HEK293 (cell line): ENCODE measurements around the gene CDC42BPA.

Experiments
- CTCF ChIA-PET: fragments of 350-600 bp; formaldehyde crosslinking; extraction: SDS; loops from one replicate; lab custom pipeline; 2021; ENCODE audit warnings: antibody characterized with exemption; lab: Yijun Ruan, JAX
- POLR2A ChIA-PET: fragments of 300-600 bp; formaldehyde crosslinking; extraction: SDS; loops from one replicate; lab custom pipeline; 2020; ENCODE audit warnings: antibody characterized with exemption, inconsistent platforms; lab: Yijun Ruan, JAX
- H3K27ac ChIP-seq: fragments of 200-500 bp; sonication (Bioruptor generic); 2 replicates; pipeline ENCODE4 v1.5.1; 2014; ENCODE audit warnings: low read depth, low read length, control low read depth, inconsistent platforms; ENCODE audit errors: extremely low read depth
- H3K36me3 ChIP-seq, 2 experiments: fragments of 200-500 bp in 1 of 2; sonication (Bioruptor generic) in 1 of 2; 1 replicate in 1 of 2; 2 replicates in 1 of 2; pipeline ENCODE4 v1.5.1; 2014 to 2017; ENCODE audit warnings: inconsistent platforms in 2 of 2, low read length in 2 of 2; ENCODE audit not compliant: control insufficient read depth in 2 of 2, insufficient read depth in 1 of 2
- H3K4me1 ChIP-seq: fragments of 200-500 bp; sonication (Bioruptor generic); 2 replicates; pipeline ENCODE4 v1.5.1; 2014; ENCODE audit warnings: mild to moderate bottlenecking, low read length, inconsistent platforms; ENCODE audit not compliant: control insufficient read depth, insufficient read depth
- H3K4me3 ChIP-seq: 2 replicates; pipeline ENCODE4 v1.5.1; 2011; ENCODE audit warnings: low read depth, mild to moderate bottlenecking, control low read depth, low read length, moderate library complexity
- H3K9me3 ChIP-seq: fragments of 200-500 bp; sonication (Bioruptor generic); 2 replicates; pipeline ENCODE4 v1.5.1; 2014; ENCODE audit warnings: low read depth, low read length, inconsistent platforms; ENCODE audit not compliant: control insufficient read depth, insufficient read depth
- KLF7 ChIP-seq: fragments of 450-650 bp; formaldehyde crosslinking; IDR thresholded peaks from 2 replicates; pipeline ENCODE4 v1.5.1; 2016; ENCODE audit warnings: missing biosample characterization, missing genetic modification characterization, borderline replicate concordance
- PRDM4 ChIP-seq: fragments of 450-650 bp; formaldehyde crosslinking; IDR thresholded peaks from 2 replicates; pipeline ENCODE4 v1.5.1; 2017; ENCODE audit warnings: missing biosample characterization, missing genetic modification characterization
- PRDM6 ChIP-seq: fragments of 450-650 bp; formaldehyde crosslinking; IDR thresholded peaks from 2 replicates; pipeline ENCODE4 v1.5.1; 2017; ENCODE audit warnings: missing biosample characterization, missing genetic modification characterization
- RBAK ChIP-seq: fragments of 450-650 bp; formaldehyde crosslinking; IDR thresholded peaks from 2 replicates; pipeline ENCODE4 v1.5.1; 2016; ENCODE audit warnings: missing biosample characterization, missing genetic modification characterization
- SP3 ChIP-seq: fragments of 450-650 bp; formaldehyde crosslinking; IDR thresholded peaks from 2 replicates; pipeline ENCODE4 v1.5.1; 2016; ENCODE audit warnings: missing biosample characterization, missing genetic modification characterization
- ZBTB11 ChIP-seq: fragments of 450-650 bp; formaldehyde crosslinking; conservative IDR thresholded peaks from 2 replicates; pipeline ENCODE4 v1.5.1; 2016; ENCODE audit warnings: low read depth, missing biosample characterization, missing genetic modification characterization
- ZFHX2 ChIP-seq: fragments of 450-650 bp; formaldehyde crosslinking; conservative IDR thresholded peaks from 2 replicates; pipeline ENCODE4 v1.5.1; 2016; ENCODE audit warnings: missing biosample characterization, missing genetic modification characterization
- ZNF132 ChIP-seq: fragments of 450-650 bp; formaldehyde crosslinking; IDR thresholded peaks from 2 replicates; pipeline ENCODE4 v1.5.1; 2017; ENCODE audit warnings: missing biosample characterization, missing genetic modification characterization, borderline replicate concordance
- ZNF133 ChIP-seq: fragments of 450-650 bp; formaldehyde crosslinking; IDR thresholded peaks from 2 replicates; pipeline ENCODE4 v1.5.1; 2016; ENCODE audit warnings: missing biosample characterization, missing genetic modification characterization
- ZNF23 ChIP-seq: fragments of 450-650 bp; formaldehyde crosslinking; IDR thresholded peaks from 2 replicates; pipeline ENCODE4 v1.5.1; 2016; ENCODE audit warnings: missing biosample characterization, missing genetic modification characterization, borderline replicate concordance
- ZNF391 ChIP-seq: fragments of 450-650 bp; formaldehyde crosslinking; IDR thresholded peaks from 2 replicates; pipeline ENCODE4 v1.5.1; 2016; ENCODE audit warnings: low read depth, missing biosample characterization, missing genetic modification characterization, borderline replicate concordance
- ZNF473 ChIP-seq: fragments of 450-650 bp; formaldehyde crosslinking; IDR thresholded peaks from 2 replicates; pipeline ENCODE4 v1.5.1; 2017; ENCODE audit warnings: missing biosample characterization, missing genetic modification characterization
- ZNF510 ChIP-seq: fragments of 450-650 bp; formaldehyde crosslinking; IDR thresholded peaks from 2 replicates; pipeline ENCODE4 v1.5.1; 2018; ENCODE audit warnings: mild to moderate bottlenecking, missing genetic modification characterization, missing biosample characterization; ENCODE audit not compliant: insufficient replicate concordance
- ZNF530 ChIP-seq: fragments of 450-650 bp; formaldehyde crosslinking; IDR thresholded peaks from 2 replicates; pipeline ENCODE4 v1.5.1; 2016; ENCODE audit warnings: low read depth, missing biosample characterization, missing genetic modification characterization
- ZNF776 ChIP-seq: fragments of 450-650 bp; formaldehyde crosslinking; IDR thresholded peaks from 2 replicates; pipeline ENCODE4 v1.5.0; 2017; ENCODE audit warnings: missing biosample characterization, missing genetic modification characterization, borderline replicate concordance
- ZNF792 ChIP-seq: fragments of 450-650 bp; formaldehyde crosslinking; IDR thresholded peaks from 2 replicates; pipeline ENCODE4 v1.5.1; 2016; ENCODE audit warnings: missing biosample characterization, missing genetic modification characterization
- ZSCAN23 ChIP-seq: fragments of 450-650 bp; formaldehyde crosslinking; IDR thresholded peaks from 2 replicates; pipeline ENCODE4 v1.5.1; 2016; ENCODE audit warnings: missing biosample characterization, missing genetic modification characterization

CDC42BPA gene

GRCh38 chr1:227218870-227219573 is 99.3 kb downstream of the CDC42BPA start:
- Histone ChIP-seq H3K27ac (no peak overlapping the region), H3K9me3 (no peaks in the 10 kb centered on the region), H3K36me3 (no peaks in the 10 kb centered on the region), H3K4me1 (no peaks in the 10 kb centered on the region)
- CTCF ChIA-PET: interaction anchor here (0.5 to 1.6 kb wide), 5 partner anchors 8 to 646 kb away, joined by 3 to 5 read pairs (median 4); no protein-coding TSS in a partner anchor
- no peak for TF ChIP-seq ZSCAN23 (tag by site-specific recombination)
- no peak for TF ChIP-seq ZNF776 (tag by site-specific recombination)
- TF ChIP-seq ZNF530: no peak
- no peak for TF ChIP-seq PRDM4 (tag by site-specific recombination)
- no peak for TF ChIP-seq ZNF473 (tag by site-specific recombination)
- TF ChIP-seq, all 188 proteins: peak for 0
- H3K4me3 ChIP-seq: no peak overlapping the region
- POLR2A ChIA-PET: no interaction called here

GRCh38 chr1:227215863-227216510 is 102.3 kb downstream of the CDC42BPA start:
- no peak overlapping the region for H3K4me3 ChIP-seq
- no peaks in the 10 kb centered on the region for H3K4me1 ChIP-seq
- H3K36me3 ChIP-seq: no peaks in the 10 kb centered on the region
- CTCF ChIA-PET: interaction anchor here (0.6 to 1.6 kb wide), 2 partner anchors 21 to 638 kb away, joined by 3 read pairs; no protein-coding TSS in a partner anchor
- no peak overlapping the region for H3K27ac ChIP-seq
- no peaks in the 10 kb centered on the region for H3K9me3 ChIP-seq
- POLR2A ChIA-PET: no interaction called here
- TF ChIP-seq SP3 (tag by site-specific recombination) (no peak), ZNF792 (no peak), ZFHX2 (tag by site-specific recombination) (no peak), ZNF23 (no peak), KLF7 (tag by site-specific recombination) (no peak), ZNF132 (tag by site-specific recombination) (no peak), ZNF391 (tag by site-specific recombination) (no peak), ZNF510 (tag by site-specific recombination) (no peak), PRDM6 (tag by site-specific recombination) (no peak), ZBTB11 (no peak), ZNF133 (no peak), RBAK (tag by site-specific recombination) (no peak)
